Activated B cell treated with CpG ODN at 0.5 μM for 24 hours (primary cell): Measurements from ENCODE around the gene NRXN3. TPM values are rescaled to one million over a fixed set of nuclear protein-coding genes. Genes with fewer than 3 reads are reported as not detected.

Source experiments
- ATAC-seq: fragments of 200-7000 bp; cut with Tn5 transposase; one replicate; pipeline ENCODE4 v1.10.0; 2021; ENCODE audit warnings: low read depth, mild to moderate bottlenecking, moderate library complexity
- CTCF ChIA-PET: fragments of 350-600 bp; sonication (Branson Sonifier 250); formaldehyde crosslinking; loops from one replicate; lab custom pipeline; 2021; ENCODE audit warnings: antibody characterized with exemption; lab: Charles Lee
- POLR2A ChIA-PET: fragments of 350-600 bp; sonication (Branson Sonifier 250); formaldehyde crosslinking; loops from one replicate; lab custom pipeline; 2021; ENCODE audit warnings: antibody characterized with exemption; lab: Charles Lee
- DNase-seq: peaks from one replicate; pipeline ENCODE4 v3.0.0; 2022
- H3K27ac Mint-ChIP-seq: one replicate; pipeline ENCODE4 v1.8.0; 2020; ENCODE audit warnings: mixed read lengths
- H3K27me3 Mint-ChIP-seq: one replicate; pipeline ENCODE4 v1.8.0; 2021; ENCODE audit warnings: mixed read lengths
- H3K36me3 Mint-ChIP-seq: one replicate; pipeline ENCODE4 v1.8.0; 2021; ENCODE audit warnings: low read depth, mixed read lengths
- H3K4me1 Mint-ChIP-seq: one replicate; pipeline ENCODE4 v1.8.0; 2021; ENCODE audit warnings: mixed read lengths
- H3K4me3 Mint-ChIP-seq: one replicate; pipeline ENCODE4 v1.8.0; 2020; ENCODE audit warnings: mild to moderate bottlenecking, mixed read lengths
- H3K9me3 Mint-ChIP-seq: one replicate; pipeline ENCODE4 v1.8.0; 2020; ENCODE audit warnings: mixed read lengths
- intact Hi-C: fragments of 100-400 bp; cut with micrococcal nuclease; formaldehyde crosslinking; loops from one replicate; pipeline ENCODE4 v1.15.1; 2024
- total RNA-seq: library from RNA; stranded (reverse); gene quantifications from 2 replicates; pipeline ENCODE4 v1.2.3, GENCODE V29; 2022
- TF ChIP-seq, protein P1 (sequence below): fragments of 200-600 bp; IDR thresholded peaks from one replicate; pipeline ENCODE4 v1.8.0; 2022; ENCODE audit warnings: antibody characterized with exemption, mild to moderate bottlenecking

The NRXN3 gene
- total RNA-seq, 1 donor from 2014 or later: not detected

DNA sequence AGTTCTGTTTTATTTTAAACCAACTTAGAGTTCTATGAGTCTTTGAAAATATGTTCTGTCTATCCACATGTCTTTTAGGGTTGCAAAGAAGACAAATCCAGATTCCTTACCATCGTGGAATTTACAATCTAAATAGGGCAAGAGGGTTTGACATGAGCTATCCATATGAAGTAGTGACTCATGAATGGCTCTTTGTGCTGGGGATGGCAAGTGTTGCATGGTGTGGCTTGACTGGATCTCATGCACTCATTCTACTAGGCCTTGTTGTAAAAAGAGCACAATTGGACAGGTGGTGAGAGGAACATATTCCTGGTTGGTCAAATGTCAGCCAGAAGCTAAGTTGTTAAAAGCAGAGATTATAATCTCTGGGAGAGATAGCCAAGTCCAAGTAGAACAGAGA, 1532.0 kb downstream of the NRXN3 start:
- Mint-ChIP-seq H3K9me3 (no peaks in the 10 kb centered on the region), H3K4me3 (no peak overlapping the region), H3K27ac (no peak overlapping the region), H3K4me1 (no peaks in the 10 kb centered on the region), H3K27me3 (no peaks in the 10 kb centered on the region), H3K36me3 (no peaks in the 10 kb centered on the region)
- ChIA-PET POLR2A (no interaction called here), CTCF (no interaction called here)
- no peak for DNase-seq
- intact Hi-C loops: no loop called here
- no peak for ATAC-seq
- TF ChIP-seq, protein P1, sequence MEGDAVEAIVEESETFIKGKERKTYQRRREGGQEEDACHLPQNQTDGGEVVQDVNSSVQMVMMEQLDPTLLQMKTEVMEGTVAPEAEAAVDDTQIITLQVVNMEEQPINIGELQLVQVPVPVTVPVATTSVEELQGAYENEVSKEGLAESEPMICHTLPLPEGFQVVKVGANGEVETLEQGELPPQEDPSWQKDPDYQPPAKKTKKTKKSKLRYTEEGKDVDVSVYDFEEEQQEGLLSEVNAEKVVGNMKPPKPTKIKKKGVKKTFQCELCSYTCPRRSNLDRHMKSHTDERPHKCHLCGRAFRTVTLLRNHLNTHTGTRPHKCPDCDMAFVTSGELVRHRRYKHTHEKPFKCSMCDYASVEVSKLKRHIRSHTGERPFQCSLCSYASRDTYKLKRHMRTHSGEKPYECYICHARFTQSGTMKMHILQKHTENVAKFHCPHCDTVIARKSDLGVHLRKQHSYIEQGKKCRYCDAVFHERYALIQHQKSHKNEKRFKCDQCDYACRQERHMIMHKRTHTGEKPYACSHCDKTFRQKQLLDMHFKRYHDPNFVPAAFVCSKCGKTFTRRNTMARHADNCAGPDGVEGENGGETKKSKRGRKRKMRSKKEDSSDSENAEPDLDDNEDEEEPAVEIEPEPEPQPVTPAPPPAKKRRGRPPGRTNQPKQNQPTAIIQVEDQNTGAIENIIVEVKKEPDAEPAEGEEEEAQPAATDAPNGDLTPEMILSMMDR: no peak

GRCh38 chr14:79703209-79703608, 1533.0 kb downstream of the NRXN3 start:
- Mint-ChIP-seq H3K27ac (no peak overlapping the region), H3K4me1 (no peaks in the 10 kb centered on the region), H3K27me3 (no peaks in the 10 kb centered on the region), H3K36me3 (no peaks in the 10 kb centered on the region), H3K4me3 (no peak overlapping the region), H3K9me3 (no peaks in the 10 kb centered on the region)
- POLR2A ChIA-PET: no interaction called here
- intact Hi-C loops: no loop called here
- CTCF ChIA-PET: no interaction called here
- DNase-seq: no peak
- TF ChIP-seq, protein P1: no peak
- ATAC-seq: no peak

- TF ChIP-seq, protein P1: no peak
- no peak for ATAC-seq
Measured at GRCh38 chr14:79704041-79704807, 1534.1 kb downstream of the NRXN3 start.

GRCh38 chr14:79705126-79705894, 1535.1 kb downstream of the NRXN3 start:
- H3K27me3 Mint-ChIP-seq: no peaks in the 10 kb centered on the region
- ChIA-PET CTCF (no interaction called here), POLR2A (no interaction called here)
- ATAC-seq (no peak), DNase-seq (no peak)
- H3K27ac Mint-ChIP-seq: no peak overlapping the region
- TF ChIP-seq, protein P1: no peak
- H3K4me1 Mint-ChIP-seq: no peaks in the 10 kb centered on the region
- no peaks in the 10 kb centered on the region for H3K36me3 Mint-ChIP-seq
- intact Hi-C loops: no loop called here
- H3K4me3 Mint-ChIP-seq: no peak overlapping the region
- H3K9me3 Mint-ChIP-seq: no peaks in the 10 kb centered on the region

More at GRCh38 chr14:79704041-79704807, 1534.1 kb downstream of the NRXN3 start:
- POLR2A ChIA-PET: no interaction called here
- intact Hi-C loops: no loop called here
- no peak overlapping the region for H3K27ac Mint-ChIP-seq
- CTCF ChIA-PET: no interaction called here
- DNase-seq: no peak
- H3K36me3 Mint-ChIP-seq: no peaks in the 10 kb centered on the region
- no peaks in the 10 kb centered on the region for H3K27me3 Mint-ChIP-seq
- H3K4me1 Mint-ChIP-seq: no peaks in the 10 kb centered on the region
- H3K9me3 Mint-ChIP-seq: no peaks in the 10 kb centered on the region
- no peak overlapping the region for H3K4me3 Mint-ChIP-seq

DNA sequence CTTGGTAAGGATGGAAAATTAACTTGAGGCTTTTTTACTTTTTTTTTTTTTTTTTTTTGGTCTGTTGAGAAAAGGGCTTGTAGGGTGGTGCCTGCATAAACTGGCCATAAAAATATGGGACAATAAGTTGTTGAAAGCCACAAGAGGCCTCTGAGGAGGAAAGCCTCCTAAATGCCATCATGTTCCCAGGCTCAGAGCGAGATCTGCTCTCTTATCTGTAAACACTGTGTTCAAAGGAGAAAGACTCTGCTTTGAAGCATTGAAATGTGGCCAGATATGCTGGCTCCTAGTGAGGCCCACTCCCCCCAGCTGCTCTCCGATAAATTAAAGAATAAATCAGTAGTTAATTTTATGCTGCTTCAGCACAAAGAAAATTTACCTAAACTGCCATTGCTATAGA, 1536.2 kb downstream of the NRXN3 start:
- ATAC-seq: no peak
- DNase-seq: no peak
- Mint-ChIP-seq H3K27ac (no peak overlapping the region), H3K27me3 (no peaks in the 10 kb centered on the region), H3K4me1 (no peaks in the 10 kb centered on the region), H3K4me3 (no peak overlapping the region), H3K36me3 (no peaks in the 10 kb centered on the region), H3K9me3 (no peaks in the 10 kb centered on the region)
- ChIA-PET CTCF (no interaction called here), POLR2A (no interaction called here)
- TF ChIP-seq, protein P1: no peak
- intact Hi-C loops: no loop called here
